ENCODE measurements around the gene ARHGAP44.

ARHGAP44 gene

DNA sequence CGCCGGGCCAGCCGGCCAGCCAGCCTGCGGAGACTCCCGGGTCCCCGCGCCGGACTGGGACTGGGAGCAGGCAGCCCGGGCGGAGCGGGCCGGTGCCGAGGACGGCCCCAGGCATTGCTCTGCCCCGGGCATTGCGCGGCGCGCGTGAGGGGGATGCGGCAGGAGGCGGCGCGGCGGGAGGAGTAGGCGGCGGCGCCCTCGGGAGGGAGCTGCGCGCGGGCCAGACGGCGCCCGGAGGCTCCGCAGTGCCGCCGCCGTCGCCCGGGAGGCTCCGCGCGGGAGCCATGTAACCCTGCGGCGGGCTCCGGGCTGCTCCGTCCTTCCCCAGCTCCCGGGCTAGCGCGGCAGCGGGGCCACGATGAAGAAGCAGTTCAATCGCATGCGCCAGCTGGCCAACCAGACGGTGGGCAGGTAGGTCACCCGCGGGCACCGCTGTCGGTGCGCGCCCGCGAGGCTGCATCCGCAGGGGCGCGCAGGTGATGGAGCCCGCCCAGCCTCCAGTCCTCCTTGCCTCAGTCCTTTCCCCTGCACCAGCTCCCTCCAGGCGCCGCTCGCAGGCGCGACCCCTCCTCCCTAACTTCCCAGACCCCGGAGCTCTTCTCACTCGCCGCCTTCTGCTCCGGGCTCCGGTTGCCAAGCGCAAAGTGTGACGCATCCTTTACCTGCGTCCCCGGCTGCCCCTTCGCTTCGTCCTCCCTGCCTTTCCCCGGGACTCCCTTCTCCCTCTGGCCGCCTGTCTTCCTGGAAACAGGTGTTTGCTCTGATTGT is at the start of gene ARHGAP44:
TSS of gene ARHGAP44 (plus strand) at position 18 of the 768 bp plus-strand sequence. CDS start at position 359, 341 bp downstream.
- DNase-seq, result no peak

- DNase-seq, result no peak
Observed at GRCh38 chr17:12739500-12739899, 49.8 kb upstream of the ARHGAP44 start.

DNA sequence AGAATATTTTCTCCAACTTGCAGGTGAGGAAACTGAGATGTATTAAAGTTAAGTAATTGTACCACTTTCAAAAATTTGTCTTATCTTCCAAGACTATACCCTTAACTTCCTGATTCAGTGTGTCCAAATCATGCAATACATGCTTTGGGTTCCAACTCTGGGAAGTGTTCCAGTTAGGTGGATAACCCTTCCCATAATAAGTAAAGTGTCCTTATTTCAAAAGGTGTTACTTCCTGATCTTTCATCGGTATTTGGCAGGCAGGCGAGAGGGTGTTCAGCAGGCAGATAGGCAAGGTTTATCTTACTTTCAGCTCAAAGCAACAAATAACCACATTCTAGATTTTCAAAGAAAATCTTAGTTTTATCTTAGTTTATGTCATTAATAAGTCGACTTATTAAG is 46.3 kb upstream of the ARHGAP44 start:
- no peak for DNase-seq

GRCh38 chr17:12744298-12744697 is 45.0 kb upstream of the ARHGAP44 start:
- no peak for DNase-seq

GRCh38 chr17:12744786-12745185 is 44.5 kb upstream of the ARHGAP44 start:
- no peak for DNase-seq

GRCh38 chr17:12745486-12745885 is 43.8 kb upstream of the ARHGAP44 start:
- DNase-seq, result no peak

DNA sequence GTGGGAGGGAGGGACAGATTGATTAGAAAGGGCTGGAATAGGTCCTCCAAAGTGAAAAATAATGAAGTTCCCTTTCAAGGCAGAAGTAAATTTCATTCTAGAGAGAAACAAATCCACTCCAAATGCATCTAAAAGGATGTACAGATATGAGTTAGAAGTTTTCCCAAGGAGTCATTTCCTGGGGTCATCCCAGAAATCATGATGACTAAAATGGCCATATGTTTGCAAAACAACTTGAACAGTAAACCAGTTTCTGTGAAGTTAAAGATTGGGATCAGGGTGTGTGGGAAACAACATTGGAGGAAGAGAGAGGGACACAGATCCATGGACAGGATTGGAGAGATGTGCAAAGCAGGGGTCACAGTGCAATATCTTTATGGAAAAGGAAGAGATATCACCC is 32.5 kb upstream of the ARHGAP44 start:
- no peak for DNase-seq

- no peak for DNase-seq
Observed at GRCh38 chr17:12759090-12759489, 30.2 kb upstream of the ARHGAP44 start.

- no peak for DNase-seq
Observed at GRCh38 chr17:12765548-12765947, 23.8 kb upstream of the ARHGAP44 start.

DNA sequence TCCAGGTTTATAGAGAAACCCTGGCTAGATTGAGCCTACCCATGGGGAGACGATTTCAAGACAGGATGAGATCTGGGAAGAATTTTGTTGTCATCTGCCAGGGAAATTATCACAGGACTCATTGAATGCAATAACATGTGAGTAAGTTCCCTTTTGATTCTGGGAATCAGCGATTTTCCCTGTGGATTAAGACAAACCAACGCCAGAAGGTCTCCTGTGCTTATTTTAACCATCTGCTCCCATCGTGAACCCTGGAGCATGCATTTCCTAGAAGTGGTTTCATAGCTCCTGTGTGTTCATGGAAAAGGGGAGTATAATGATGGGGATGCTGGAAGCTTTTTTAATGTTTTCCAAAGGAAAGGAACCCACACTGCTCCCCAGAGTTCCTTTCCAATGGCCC is 21.0 kb upstream of the ARHGAP44 start:
- no peak for DNase-seq

DNA sequence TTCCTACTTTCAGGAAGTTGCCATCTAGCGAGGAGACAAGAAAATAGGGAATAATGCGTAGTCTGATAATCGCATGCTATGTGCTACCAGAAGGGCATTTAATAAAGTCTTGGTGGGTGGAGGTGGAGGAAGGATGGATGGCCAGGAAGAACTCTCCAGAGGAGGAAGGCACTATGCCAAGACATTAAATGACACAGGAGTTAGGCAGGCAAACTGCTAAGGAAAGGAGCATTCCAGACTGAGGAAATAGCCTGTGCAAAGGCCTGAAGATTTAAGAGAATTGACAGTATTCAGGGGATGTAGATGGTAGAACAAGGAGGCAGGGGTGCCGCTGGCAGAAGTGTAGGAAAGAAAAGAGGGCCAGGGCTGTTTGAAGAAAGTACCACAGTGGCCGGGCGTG is 19.3 kb upstream of the ARHGAP44 start:
- no peak for DNase-seq

DNA sequence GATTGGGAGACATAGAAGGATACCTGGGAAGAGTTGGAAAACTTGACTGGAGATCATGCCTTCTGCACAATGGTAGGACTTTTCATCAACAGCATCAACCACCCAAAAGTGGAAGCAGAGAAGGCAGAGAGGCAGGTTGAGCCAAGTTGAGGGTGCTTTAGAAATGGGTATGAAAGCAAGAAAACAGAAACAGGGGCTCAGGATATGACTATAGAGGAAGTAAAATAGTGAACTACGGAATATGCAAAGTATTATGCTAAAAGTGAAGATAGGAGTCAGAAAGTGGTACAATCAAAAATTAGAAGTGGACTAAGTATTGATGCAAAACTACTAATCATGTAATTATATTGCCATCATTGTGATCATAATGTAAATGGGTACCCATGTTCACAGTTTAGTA is 16.1 kb upstream of the ARHGAP44 start:
- DNase-seq, result no peak

GRCh38 chr17:12789075-12789480 is 220 bp upstream of the ARHGAP44 start:
- no peak for DNase-seq

DNA sequence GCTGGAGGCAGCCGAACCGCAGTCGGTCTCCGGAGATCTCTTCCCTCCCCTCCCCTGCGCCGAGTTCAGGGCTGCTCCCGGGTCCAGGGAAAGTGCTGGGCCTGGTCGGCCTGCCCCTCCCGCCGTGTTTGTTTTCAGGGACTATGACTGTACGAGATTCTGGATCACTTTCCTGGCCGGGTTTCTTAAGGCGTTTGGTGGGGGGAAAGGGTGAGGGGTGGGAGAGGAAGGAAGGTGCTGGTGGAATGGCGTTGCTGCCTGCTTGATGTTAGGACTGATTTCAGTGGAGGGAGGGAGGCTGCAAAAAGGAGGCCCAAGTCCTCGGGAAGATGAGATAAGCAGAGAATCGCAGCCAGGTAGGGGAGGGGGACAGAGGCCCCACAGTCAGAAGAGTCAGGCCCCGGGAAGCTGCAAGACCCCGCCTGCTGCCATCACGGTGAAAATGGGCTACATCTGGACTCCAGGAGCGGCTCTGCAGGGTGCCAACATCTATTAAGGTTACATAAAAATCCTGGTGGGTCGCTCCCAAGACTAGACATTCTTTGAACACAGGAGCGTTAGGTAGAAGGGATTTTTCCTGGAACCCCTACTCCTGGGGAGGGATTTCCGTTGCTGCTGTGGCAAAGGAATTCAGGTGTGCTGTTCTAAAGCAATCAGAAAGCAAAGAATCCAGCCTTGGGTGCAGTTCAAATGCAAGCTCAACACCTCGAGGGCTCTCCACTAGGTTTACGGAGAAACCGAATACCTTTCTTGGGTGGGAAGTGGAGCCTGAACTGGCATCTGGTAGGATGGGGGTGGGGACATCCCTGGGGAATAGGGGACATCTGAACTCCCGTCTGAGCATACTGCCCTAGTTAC is 1.2 kb downstream of the ARHGAP44 start:
- DNase-seq, result no peak

DNA sequence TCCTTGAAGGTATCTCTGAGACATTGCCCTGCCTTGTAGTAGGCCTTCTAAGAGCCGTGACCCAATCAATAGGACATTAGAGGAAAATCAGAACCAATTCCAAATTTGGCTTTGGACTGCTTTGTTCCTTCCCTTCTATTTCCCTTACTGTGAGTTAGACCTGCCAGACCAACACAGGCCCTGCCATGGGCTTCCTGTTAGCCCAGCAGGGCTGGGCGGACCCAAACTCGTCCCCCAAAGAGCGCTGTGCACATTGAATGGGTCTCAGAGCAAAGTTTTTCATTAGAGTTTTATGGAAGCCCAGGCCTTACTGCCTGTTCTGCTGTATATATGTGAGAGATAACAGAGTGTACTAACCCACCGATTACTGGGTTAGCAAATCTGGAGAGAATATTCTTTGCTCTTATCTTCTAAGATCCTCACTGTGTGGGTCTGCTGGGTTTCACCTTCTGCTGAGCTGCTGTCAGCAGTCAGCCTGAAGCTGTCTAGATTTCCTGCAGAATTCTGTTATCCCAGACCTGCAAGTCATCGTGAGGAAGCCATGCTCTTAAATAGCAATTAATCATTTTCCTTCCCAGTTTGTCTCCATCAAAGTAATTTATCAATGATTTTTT is 5.7 kb downstream of the ARHGAP44 start:
- DNase-seq, result no peak

DNA sequence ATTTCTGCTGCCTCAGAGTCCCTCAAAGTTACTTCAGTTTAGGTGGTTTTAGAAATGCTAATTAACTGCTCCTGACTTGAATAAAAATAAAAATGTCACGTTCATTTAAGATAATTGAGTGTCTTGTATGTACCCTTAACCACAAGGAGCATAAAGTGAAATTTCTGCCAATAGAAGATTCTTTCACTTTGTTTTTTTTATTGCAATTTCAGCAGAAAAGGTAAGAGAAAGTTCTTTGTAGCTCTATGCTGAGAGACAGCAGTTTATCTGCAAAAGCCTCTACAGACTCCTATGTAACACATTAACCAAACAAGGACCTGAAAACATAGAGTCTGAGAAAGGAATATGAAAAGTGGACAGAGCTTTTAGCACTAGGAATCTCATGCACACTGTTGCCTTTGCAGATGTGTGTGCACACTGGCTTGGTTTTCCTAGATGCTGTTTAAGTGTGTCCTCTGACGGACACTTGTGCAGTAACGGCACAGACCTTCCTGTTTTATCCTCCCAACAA is 11.6 kb downstream of the ARHGAP44 start:
- DNase-seq, result no peak

GRCh38 chr17:12806630-12807029 is 17.3 kb downstream of the ARHGAP44 start:
- no peak for DNase-seq

GRCh38 chr17:12808723-12809122 is 19.4 kb downstream of the ARHGAP44 start:
- no peak for DNase-seq

GRCh38 chr17:12812877-12813276 is 23.6 kb downstream of the ARHGAP44 start:
- DNase-seq, result no peak

GRCh38 chr17:12813664-12814063 is 24.4 kb downstream of the ARHGAP44 start:
- DNase-seq, result no peak

GRCh38 chr17:12814718-12815117 is 25.4 kb downstream of the ARHGAP44 start:
- DNase-seq, result no peak

DNA sequence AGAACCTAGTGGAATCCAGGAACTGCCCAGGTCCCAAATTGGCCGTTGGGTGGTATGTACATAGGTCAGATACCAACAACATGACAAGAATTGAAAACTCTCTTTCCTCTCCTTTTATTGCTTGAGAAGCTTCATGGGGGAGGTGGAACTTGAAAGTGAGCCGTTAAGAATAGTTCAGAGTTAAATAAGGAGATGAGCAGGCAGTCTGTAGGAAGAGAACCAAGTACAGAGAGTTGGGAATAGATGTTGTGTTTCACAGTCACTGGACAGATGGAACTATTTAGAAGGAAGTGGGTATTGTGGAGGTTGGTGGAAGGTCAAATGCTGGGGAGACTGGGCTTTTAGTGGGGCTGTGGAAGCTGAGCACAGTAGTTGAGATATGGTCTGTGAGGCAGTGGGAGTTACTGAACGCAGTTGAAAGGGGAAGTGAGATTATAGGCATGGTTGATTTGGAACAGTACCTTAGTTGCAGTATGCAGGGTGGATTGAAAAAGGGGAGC is 26.4 kb downstream of the ARHGAP44 start:
- DNase-seq, result no peak

DNA sequence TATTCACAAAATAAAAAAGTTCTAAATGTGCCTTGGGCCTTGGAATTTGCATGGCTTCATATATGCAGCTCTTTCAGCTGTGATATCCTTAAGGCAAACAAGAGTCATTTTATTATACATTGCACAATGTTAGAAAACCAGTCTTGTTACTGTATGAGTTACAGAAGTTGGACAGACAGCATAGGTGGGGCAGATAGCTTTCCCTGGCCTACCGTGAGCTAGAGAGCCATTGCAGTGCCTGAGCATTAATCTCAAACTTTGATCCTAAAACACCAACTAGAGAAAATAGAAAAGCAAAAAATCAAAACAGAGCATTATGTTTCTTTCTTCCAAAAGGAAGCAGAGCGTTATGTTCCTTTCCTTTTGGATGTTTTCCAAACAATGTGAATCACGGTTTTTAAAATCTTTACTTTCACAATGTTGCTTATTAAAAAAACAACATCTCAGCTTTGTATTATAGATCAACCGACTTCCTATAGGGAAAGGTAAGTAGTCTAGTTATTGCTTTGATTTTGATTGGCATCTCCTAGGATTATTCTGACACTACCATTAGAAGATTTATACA is 32.2 kb downstream of the ARHGAP44 start:
- DNase-seq, result no peak

All from stimulated activated naive CD4-positive, alpha-beta T cell treated with Interleukin-2 at 50 U/mL for 16 hours (primary cell).